ENCODE measurements around the gene TMEM115.

- TF ChIP-seq, protein P1, sequence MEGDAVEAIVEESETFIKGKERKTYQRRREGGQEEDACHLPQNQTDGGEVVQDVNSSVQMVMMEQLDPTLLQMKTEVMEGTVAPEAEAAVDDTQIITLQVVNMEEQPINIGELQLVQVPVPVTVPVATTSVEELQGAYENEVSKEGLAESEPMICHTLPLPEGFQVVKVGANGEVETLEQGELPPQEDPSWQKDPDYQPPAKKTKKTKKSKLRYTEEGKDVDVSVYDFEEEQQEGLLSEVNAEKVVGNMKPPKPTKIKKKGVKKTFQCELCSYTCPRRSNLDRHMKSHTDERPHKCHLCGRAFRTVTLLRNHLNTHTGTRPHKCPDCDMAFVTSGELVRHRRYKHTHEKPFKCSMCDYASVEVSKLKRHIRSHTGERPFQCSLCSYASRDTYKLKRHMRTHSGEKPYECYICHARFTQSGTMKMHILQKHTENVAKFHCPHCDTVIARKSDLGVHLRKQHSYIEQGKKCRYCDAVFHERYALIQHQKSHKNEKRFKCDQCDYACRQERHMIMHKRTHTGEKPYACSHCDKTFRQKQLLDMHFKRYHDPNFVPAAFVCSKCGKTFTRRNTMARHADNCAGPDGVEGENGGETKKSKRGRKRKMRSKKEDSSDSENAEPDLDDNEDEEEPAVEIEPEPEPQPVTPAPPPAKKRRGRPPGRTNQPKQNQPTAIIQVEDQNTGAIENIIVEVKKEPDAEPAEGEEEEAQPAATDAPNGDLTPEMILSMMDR (IDR thresholded peaks at IDR 0.05), result no peak
- no peak for TF ChIP-seq POLR2A (IDR thresholded peaks at IDR 0.05)
Measured at GRCh38 chr3:50357481-50357880, 1.8 kb downstream of the TMEM115 start.

Data from thyroid gland (tissue), 4 donors.